GM12874 (cell line): ENCODE data around the gene ZNF467.

Experiments
- CTCF ChIP-seq: IDR thresholded peaks from 2 replicates; pipeline ENCODE4 v1.5.1; 2011; ENCODE audit warnings: low read depth, mild to moderate bottlenecking, control low read depth, low read length, moderate library complexity; ENCODE audit not compliant: insufficient read depth

Gene ZNF467

GRCh38 chr7:149748076-149748874 is 25.1 kb downstream of the ZNF467 start:
- TF ChIP-seq CTCF, result no peak

DNA sequence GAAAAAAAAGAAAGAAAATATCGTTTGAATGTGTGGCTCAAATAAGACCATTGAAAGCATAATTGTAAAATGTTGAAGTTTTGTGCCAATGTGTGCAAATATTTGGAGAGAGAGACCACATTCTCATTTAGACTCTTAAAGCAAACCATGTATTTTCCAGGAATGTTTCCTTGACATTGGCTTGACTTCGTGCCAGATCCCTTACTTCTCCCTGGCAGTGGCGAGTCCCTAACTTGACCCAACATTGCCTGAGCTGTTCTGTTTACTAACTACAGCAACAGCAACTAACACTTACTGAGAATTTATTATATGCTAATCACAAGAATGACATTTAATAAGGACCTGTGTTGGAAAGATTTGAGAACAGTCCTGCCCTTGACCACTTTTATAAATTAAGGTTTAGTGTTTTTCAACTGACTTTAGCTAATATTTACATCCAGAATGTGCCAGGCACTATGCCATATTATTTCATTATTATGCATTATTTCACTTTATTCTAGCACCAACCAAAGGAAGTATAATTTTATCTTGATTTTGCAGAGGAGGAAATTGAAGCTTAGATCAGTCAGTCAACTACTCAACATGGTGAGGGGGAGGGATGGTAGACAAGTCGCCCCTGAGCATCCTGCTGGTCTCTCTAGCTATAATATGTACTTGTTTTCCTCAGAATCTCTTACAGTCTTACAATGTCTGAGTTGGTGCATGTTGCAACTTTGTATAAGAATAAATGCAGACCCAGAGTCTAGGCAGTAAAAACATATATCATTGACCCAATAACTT is 29.7 kb downstream of the ZNF467 start:
- TF ChIP-seq CTCF, result no peak

- peak; percentile 91 for TF ChIP-seq CTCF
Observed at GRCh38 chr7:149742075-149742701, 31.2 kb downstream of the ZNF467 start.

DNA sequence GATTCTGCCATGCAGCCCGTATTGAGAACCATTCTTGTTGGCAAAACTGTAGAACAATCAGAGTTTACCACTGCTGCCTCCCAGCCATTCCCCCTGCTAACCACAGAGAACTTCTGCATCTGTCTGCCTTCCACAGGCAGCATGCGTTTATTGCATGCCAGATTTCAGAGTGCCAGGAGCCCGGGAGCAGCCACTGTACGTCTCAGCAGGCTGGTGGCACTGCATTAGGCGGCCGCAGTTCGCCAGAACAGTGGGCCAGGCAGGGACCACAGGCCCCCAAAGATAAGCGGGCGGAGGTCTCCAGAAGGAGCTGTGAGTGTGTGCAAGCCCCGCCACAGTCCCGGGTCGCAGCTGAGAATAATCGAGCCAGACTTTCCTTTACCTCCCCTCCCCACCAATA is 31.8 kb downstream of the ZNF467 start:
- TF ChIP-seq CTCF, result no peak

- no peak for TF ChIP-seq CTCF
Observed at GRCh38 chr7:149736478-149737360, 36.7 kb downstream of the ZNF467 start.

DNA sequence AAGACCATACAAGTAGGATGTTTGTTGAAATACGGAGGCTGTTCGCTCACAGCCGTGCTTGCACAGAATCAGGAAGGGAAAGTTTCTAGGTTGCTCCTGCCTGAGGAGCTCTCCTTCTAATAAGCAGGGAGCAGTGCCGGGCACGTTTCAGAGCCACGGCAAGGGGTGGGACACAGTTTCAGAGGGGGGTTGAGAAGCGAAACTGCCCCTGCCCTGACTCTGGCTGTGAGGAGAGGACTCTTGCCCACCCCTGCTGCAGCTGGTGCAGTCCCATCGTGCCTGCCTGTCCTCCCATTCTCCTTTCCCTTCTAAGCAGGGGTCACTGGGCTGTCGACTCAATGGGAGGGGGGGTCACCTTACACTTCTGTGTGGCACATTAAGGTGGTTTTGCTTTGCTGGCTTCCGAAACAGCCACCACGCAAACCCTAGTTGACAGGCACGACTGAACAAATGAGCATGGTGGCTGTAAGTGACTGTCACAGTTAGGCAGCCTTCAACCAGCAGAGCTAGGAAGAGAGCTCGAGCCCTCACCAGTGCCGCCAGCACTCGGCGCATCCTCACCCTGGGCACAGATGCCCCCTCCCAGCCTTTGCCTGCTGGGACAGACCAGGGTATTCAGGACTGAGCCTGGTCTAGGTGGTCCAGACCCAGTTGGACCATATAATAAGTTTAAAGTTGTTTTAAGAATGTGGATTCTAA is 37.5 kb downstream of the ZNF467 start:
- TF ChIP-seq CTCF, result no peak
